ENCODE measurements around the gene IFI44L.

IFI44L gene

GRCh38 chr1:78678324-78678723, 58.1 kb downstream of the IFI44L start:
- DNase-seq (ENCODE audit: low read depth) = no peak
- no peak overlapping the region for H3K4me3 ChIP-seq (ENCODE audit: low read length)
- no peak for TF ChIP-seq CTCF (conservative IDR thresholded peaks at IDR 0.05; ENCODE audit: low read length)

- no peak for TF ChIP-seq CTCF (conservative IDR thresholded peaks at IDR 0.05; ENCODE audit: low read length)
- DNase-seq (ENCODE audit: low read depth) = no peak
- no peak overlapping the region for H3K4me3 ChIP-seq (ENCODE audit: low read length)
Observed at GRCh38 chr1:78681265-78681664, 61.0 kb downstream of the IFI44L start.

- H3K4me3 ChIP-seq (ENCODE audit: low read length) = no peak overlapping the region
- no peak for TF ChIP-seq CTCF (conservative IDR thresholded peaks at IDR 0.05; ENCODE audit: low read length)
- no peak for DNase-seq (ENCODE audit: low read depth)
Observed at GRCh38 chr1:78682496-78682895, 62.2 kb downstream of the IFI44L start.

GRCh38 chr1:78683079-78683478, 62.8 kb downstream of the IFI44L start:
- no peak overlapping the region for H3K4me3 ChIP-seq (ENCODE audit: low read length)
- TF ChIP-seq CTCF (conservative IDR thresholded peaks at IDR 0.05; ENCODE audit: low read length) = no peak
- DNase-seq (ENCODE audit: low read depth) = no peak

GRCh38 chr1:78687315-78687714, 67.1 kb downstream of the IFI44L start:
- TF ChIP-seq CTCF (conservative IDR thresholded peaks at IDR 0.05; ENCODE audit: low read length) = no peak
- H3K4me3 ChIP-seq (ENCODE audit: low read length) = no peak overlapping the region
- DNase-seq (ENCODE audit: low read depth) = no peak

- H3K4me3 ChIP-seq (ENCODE audit: low read length) = no peak overlapping the region
- peak; percentile 29 for DNase-seq (ENCODE audit: low read depth)
- no peak for TF ChIP-seq CTCF (conservative IDR thresholded peaks at IDR 0.05; ENCODE audit: low read length)
Observed at GRCh38 chr1:78687914-78688313, 67.7 kb downstream of the IFI44L start.

- TF ChIP-seq CTCF (conservative IDR thresholded peaks at IDR 0.05; ENCODE audit: low read length) = peak; percentile 60
- peak; percentile 79 for DNase-seq (ENCODE audit: low read depth)
- H3K4me3 ChIP-seq (ENCODE audit: low read length) = no peak overlapping the region
Observed at GRCh38 chr1:78688697-78689096, 68.4 kb downstream of the IFI44L start.
